ENCODE data around the gene FBXL14. TPM values are rescaled to one million over a fixed set of nuclear protein-coding genes. Genes with fewer than 3 reads are reported as not detected.

The FBXL14 gene
- total and polyA plus RNA-seq, 2 experiments from 2014 or later, result 1.9 to 9.3 TPM

- 77 to 81% methylated on average over 12 to 15 of the region's 15 CpGs for WGBS, 2 experiments (ENCODE audit: low coverage in 1 of 2, low lambda C conversion rate in 2 of 2, missing lambda C conversion rate in 2 of 2)
- Histone ChIP-seq H3K9me2 (ENCODE audit: insufficient read depth) (no peaks in the 10 kb centered on the region), H3K79me2 (ENCODE audit: insufficient read depth) (peaks cover 100% of the 10 kb centered on the region), H3K9me3 (ENCODE audit: low read depth) (no peaks in the 10 kb centered on the region), H3K36me3 (ENCODE audit: low read depth) (no peaks in the 10 kb centered on the region), H3K4me1 (ENCODE audit: insufficient read depth) (peaks cover 38% of the 10 kb centered on the region), H3K27ac (peak overlapping the region; percentile 66; the same call in 1 of the 2 replicates), H3K9ac (no peak overlapping the region), H4K20me1 (ENCODE audit: insufficient read depth) (peaks cover 8% of the 10 kb centered on the region; the same call in 1 of the 2 replicates), H3K27me3 (replicated peaks; ENCODE audit: insufficient read depth) (no peaks in the 10 kb centered on the region), H3F3A (ENCODE audit: insufficient read depth) (peaks cover 50% of the 10 kb centered on the region), H2AFZ (no peak overlapping the region), H3K4me2 (ENCODE audit: unreplicated experiment) (no peak overlapping the region), H3K4me3 (no peak overlapping the region)
- DNase-seq, result no peak
- in situ Hi-C loops (cut with MboI), result no loop called here
- TF ChIP-seq EZH2 (IDR thresholded peaks at IDR 0.05; ENCODE audit: insufficient read depth, poor library complexity, severe bottlenecking) (no peak), EZH2phosphoT487 (IDR thresholded peaks at IDR 0.05; ENCODE audit: insufficient read depth, low read depth) (no peak)
Observed at GRCh38 chr12:1573960-1574864, 20.2 kb downstream of the FBXL14 start.

- no peak overlapping the region for H3K27ac ChIP-seq
- H3K4me2 ChIP-seq (ENCODE audit: unreplicated experiment), result no peak overlapping the region
- no peak overlapping the region for H3K4me3 ChIP-seq
- TF ChIP-seq EZH2 (IDR thresholded peaks at IDR 0.05; ENCODE audit: insufficient read depth, poor library complexity, severe bottlenecking) (no peak), EZH2phosphoT487 (IDR thresholded peaks at IDR 0.05; ENCODE audit: insufficient read depth, low read depth) (no peak)
- H3K4me1 ChIP-seq (ENCODE audit: insufficient read depth), result peaks cover 32% of the 10 kb centered on the region
- H3K36me3 ChIP-seq (ENCODE audit: low read depth), result peaks cover 8% of the 10 kb centered on the region; the same call in 1 of the 2 replicates
- H3K27me3 ChIP-seq (replicated peaks; ENCODE audit: insufficient read depth), result no peaks in the 10 kb centered on the region
- H3K79me2 ChIP-seq (ENCODE audit: insufficient read depth), result peaks cover 100% of the 10 kb centered on the region
- in situ Hi-C loops (cut with MboI), result no loop called here
- DNase-seq, result no peak
- no peak overlapping the region for H3K9ac ChIP-seq
- H4K20me1 ChIP-seq (ENCODE audit: insufficient read depth), result peaks cover 9% of the 10 kb centered on the region
- H3K9me3 ChIP-seq (ENCODE audit: low read depth), result no peaks in the 10 kb centered on the region
- H3F3A ChIP-seq (ENCODE audit: insufficient read depth), result peaks cover 45% of the 10 kb centered on the region
- 80% methylated on average over 5 of the region's 5 CpGs for WGBS, 2 experiments (ENCODE audit: low coverage in 1 of 2, low lambda C conversion rate in 2 of 2, missing lambda C conversion rate in 2 of 2)
- H2AFZ ChIP-seq, result no peak overlapping the region
- H3K9me2 ChIP-seq (ENCODE audit: insufficient read depth), result no peaks in the 10 kb centered on the region
Observed at GRCh38 chr12:1572731-1573130, 21.6 kb downstream of the FBXL14 start.

- H3F3A ChIP-seq (ENCODE audit: insufficient read depth), result peaks cover 21% of the 10 kb centered on the region
- no peaks in the 10 kb centered on the region for H3K9me3 ChIP-seq (ENCODE audit: low read depth)
- no peak for DNase-seq
- H3K36me3 ChIP-seq (ENCODE audit: low read depth), result peaks cover 11% of the 10 kb centered on the region
- peaks cover 33% of the 10 kb centered on the region for H4K20me1 ChIP-seq (ENCODE audit: insufficient read depth)
- 99% methylated on average over 6 of the region's 6 CpGs for WGBS, 2 experiments (ENCODE audit: low coverage in 1 of 2, low lambda C conversion rate in 2 of 2, missing lambda C conversion rate in 2 of 2)
- in situ Hi-C loops (cut with MboI), result no loop called here
- H3K79me2 ChIP-seq (ENCODE audit: insufficient read depth), result peaks cover 100% of the 10 kb centered on the region
- no peak overlapping the region for H3K27ac ChIP-seq
- H3K4me3 ChIP-seq, result no peak overlapping the region
- no peak overlapping the region for H3K4me2 ChIP-seq (ENCODE audit: unreplicated experiment)
- H3K9ac ChIP-seq, result no peak overlapping the region
- H2AFZ ChIP-seq, result no peak overlapping the region
- no peaks in the 10 kb centered on the region for H3K27me3 ChIP-seq (replicated peaks; ENCODE audit: insufficient read depth)
- no peak for TF ChIP-seq EZH2 (IDR thresholded peaks at IDR 0.05; ENCODE audit: insufficient read depth, poor library complexity, severe bottlenecking)
- no peak for TF ChIP-seq EZH2phosphoT487 (IDR thresholded peaks at IDR 0.05; ENCODE audit: insufficient read depth, low read depth)
- no peaks in the 10 kb centered on the region for H3K9me2 ChIP-seq (ENCODE audit: insufficient read depth)
- peaks cover 22% of the 10 kb centered on the region for H3K4me1 ChIP-seq (ENCODE audit: insufficient read depth)
Observed at GRCh38 chr12:1567852-1568251, 26.5 kb downstream of the FBXL14 start.

GRCh38 chr12:1566449-1567135, 27.8 kb downstream of the FBXL14 start:
- in situ Hi-C loops (cut with MboI), result no loop called here
- WGBS, 2 experiments (ENCODE audit: low coverage in 1 of 2, low lambda C conversion rate in 2 of 2, missing lambda C conversion rate in 2 of 2), result 90 to 91% methylated on average over 24 of the region's 24 CpGs

More at GRCh38 chr12:1566449-1567135, 27.8 kb downstream of the FBXL14 start:
- TF ChIP-seq EZH2 (IDR thresholded peaks at IDR 0.05; ENCODE audit: insufficient read depth, poor library complexity, severe bottlenecking) (no peak), EZH2phosphoT487 (IDR thresholded peaks at IDR 0.05; ENCODE audit: insufficient read depth, low read depth) (no peak)
- H3K36me3 ChIP-seq (ENCODE audit: low read depth), result peaks cover 11% of the 10 kb centered on the region
- peaks cover 100% of the 10 kb centered on the region for H3K79me2 ChIP-seq (ENCODE audit: insufficient read depth)
- H3K9me2 ChIP-seq (ENCODE audit: insufficient read depth), result no peaks in the 10 kb centered on the region
- H3K4me1 ChIP-seq (ENCODE audit: insufficient read depth), result peaks cover 22% of the 10 kb centered on the region
- no peak for DNase-seq
- H3K27ac ChIP-seq, result no peak overlapping the region
- H3K27me3 ChIP-seq (replicated peaks; ENCODE audit: insufficient read depth), result no peaks in the 10 kb centered on the region
- no peak overlapping the region for H3K9ac ChIP-seq
- H3F3A ChIP-seq (ENCODE audit: insufficient read depth), result peaks cover 21% of the 10 kb centered on the region
- no peak overlapping the region for H3K4me3 ChIP-seq
- H3K4me2 ChIP-seq (ENCODE audit: unreplicated experiment), result no peak overlapping the region
- no peak overlapping the region for H2AFZ ChIP-seq
- H4K20me1 ChIP-seq (ENCODE audit: insufficient read depth), result peaks cover 32% of the 10 kb centered on the region
- H3K9me3 ChIP-seq (ENCODE audit: low read depth), result no peaks in the 10 kb centered on the region

All from GM23248 (cell line).